SK-N-SH (cell line): ENCODE data around the gene ZNF331. TPM values are rescaled to one million over a fixed set of nuclear protein-coding genes. Genes with fewer than 3 reads are reported as not detected.

Experiments used
- CTCF ChIA-PET: fragments of 300-600, 350-600 bp; formaldehyde crosslinking; extraction: SDS; loops from one replicate; lab custom pipeline; 2021; lab: Yijun Ruan, JAX
- POLR2A ChIA-PET: fragments of 350-600 bp; sonication (Branson Sonifier 250); formaldehyde crosslinking; extraction: SDS; loops from one replicate; lab custom pipeline; 2020; ENCODE audit warnings: antibody characterized with exemption, inconsistent platforms; lab: Yijun Ruan, JAX
- DNase-seq: peaks from one replicate; pipeline ENCODE4 v3.0.0; 2012
- H2AFZ ChIP-seq: fragments of 200-600 bp; sonication (generic); 2 replicates; pipeline ENCODE4 v1.8.1; 2016; ENCODE audit warnings: antibody characterized with exemption, mild to moderate bottlenecking, low read depth
- H3F3A ChIP-seq: fragments of 200-600 bp; sonication (generic); replicated peaks from 2 replicates; pipeline ENCODE3; 2016; ENCODE audit warnings: antibody characterized with exemption, mild to moderate bottlenecking; ENCODE audit not compliant: insufficient read depth
- H3K27ac ChIP-seq, 2 experiments: fragments of 200-500 bp in 1 of 2; fragments of 200-600 bp in 1 of 2; sonication (Bioruptor generic) in 1 of 2; sonication (generic), shearing (Covaris generic) in 1 of 2; 2 replicates each; pipeline versions ENCODE4 v1.5.1 to v1.6.1; 2014 to 2016; ENCODE audit warnings: low read depth in 2 of 2, inconsistent platforms in 1 of 2, low read length in 1 of 2, mild to moderate bottlenecking in 1 of 2, mixed read lengths in 1 of 2
- H3K27me3 ChIP-seq: fragments of 200-600 bp; sonication (generic), shearing (Covaris generic); 2 replicates; pipeline ENCODE4 v1.6.1; 2016; ENCODE audit warnings: mixed run types; ENCODE audit not compliant: insufficient read depth
- H3K36me3 ChIP-seq, 2 experiments: fragments of 200-500 bp in 1 of 2; fragments of 200-600 bp in 1 of 2; sonication (Bioruptor generic) in 1 of 2; sonication (generic) in 1 of 2; replicated peaks in 1 of 2; 2 replicates each; pipeline versions ENCODE3 to v1.5.1; 2014 to 2016; ENCODE audit warnings: low read length in 1 of 2, mild to moderate bottlenecking in 1 of 2; ENCODE audit not compliant: insufficient read depth in 2 of 2, control insufficient read depth in 1 of 2
- H3K4me1 ChIP-seq, 2 experiments: fragments of 200-500 bp in 1 of 2; fragments of 200-600 bp in 1 of 2; sonication (Bioruptor generic) in 1 of 2; sonication (generic), shearing (Covaris generic) in 1 of 2; 2 replicates each; pipeline versions ENCODE4 v1.5.1 to v1.6.1; 2014 to 2016; ENCODE audit warnings: low read depth in 1 of 2, low read length in 1 of 2, mixed run types in 1 of 2; ENCODE audit not compliant: insufficient read depth in 2 of 2, control insufficient read depth in 1 of 2
- H3K4me2 ChIP-seq: fragments of 200-600 bp; sonication (generic), shearing (Covaris generic); 2 replicates; pipeline ENCODE4 v1.6.1; 2017; ENCODE audit warnings: mixed run types
- H3K4me3 ChIP-seq, 2 experiments: fragments of 200-500 bp in 1 of 2; fragments of 200-600 bp in 1 of 2; sonication (Bioruptor generic) in 1 of 2; sonication (generic), shearing (Covaris generic) in 1 of 2; 2 replicates each; pipeline versions ENCODE4 v1.5.1 to v1.8.1; 2014 to 2016; ENCODE audit warnings: low read depth in 2 of 2, inconsistent platforms in 1 of 2, low read length in 1 of 2, mild to moderate bottlenecking in 1 of 2, mixed read lengths in 1 of 2, moderate library complexity in 1 of 2
- H3K79me2 ChIP-seq: fragments of 200-600 bp; sonication (generic); 2 replicates; pipeline ENCODE4 v1.8.1; 2017; ENCODE audit warnings: mild to moderate bottlenecking; ENCODE audit not compliant: insufficient read depth
- H3K9ac ChIP-seq: fragments of 200-600 bp; sonication (generic); 2 replicates; pipeline ENCODE4 v1.6.1; 2017; ENCODE audit warnings: mixed run types
- H3K9me2 ChIP-seq: fragments of 200-600 bp; sonication (generic); 2 replicates; pipeline ENCODE4 v1.6.1; 2017; ENCODE audit warnings: mixed run types
- H3K9me3 ChIP-seq: fragments of 200-600 bp; sonication (generic); 2 replicates; pipeline ENCODE4 v1.6.1; 2017; ENCODE audit warnings: mixed run types, mild to moderate bottlenecking, moderate library complexity
- H4K20me1 ChIP-seq: fragments of 200-600 bp; sonication (generic); 2 replicates; pipeline ENCODE4 v1.6.1; 2017; ENCODE audit warnings: mild to moderate bottlenecking, mixed run types; ENCODE audit not compliant: insufficient read depth
- CHD2 ChIP-seq: fragments of 150-350 bp; IDR thresholded peaks from 2 replicates; pipeline ENCODE4 v1.6.1; 2018; ENCODE audit warnings: low read length; ENCODE audit not compliant: partially characterized antibody
- ELF1 ChIP-seq: IDR thresholded peaks from 2 replicates; pipeline ENCODE4 v1.4.0; 2012
- FOXJ3 ChIP-seq: sonication (generic); formaldehyde crosslinking; IDR thresholded peaks from 2 replicates; pipeline ENCODE4 v1.5.1; 2020; ENCODE audit warnings: mild to moderate bottlenecking, missing genetic modification reagents
- GABPA ChIP-seq: IDR thresholded peaks from 2 replicates; pipeline ENCODE4 v1.4.0; 2012; ENCODE audit warnings: low read depth, mild to moderate bottlenecking
- JUND ChIP-seq: IDR thresholded peaks from 2 replicates; pipeline ENCODE4 v1.4.0; 2012
- NFIC ChIP-seq: IDR thresholded peaks from 2 replicates; pipeline ENCODE4 v1.4.0; 2012; ENCODE audit warnings: borderline replicate concordance
- NRF1 ChIP-seq: IDR thresholded peaks from 2 replicates; pipeline ENCODE4 v1.6.1; 2012; ENCODE audit warnings: low read depth, mild to moderate bottlenecking, low read length
- RAD21 ChIP-seq: IDR thresholded peaks from 2 replicates; pipeline ENCODE4 v1.6.1; 2012; ENCODE audit warnings: mild to moderate bottlenecking, low read length
- RFX5 ChIP-seq: IDR thresholded peaks from 2 replicates; pipeline ENCODE4 v1.6.1; 2012; ENCODE audit warnings: mild to moderate bottlenecking, improper control_type of control experiment, low read length
- RXRA ChIP-seq: IDR thresholded peaks from 2 replicates; pipeline ENCODE4 v1.4.0; 2012; ENCODE audit warnings: low read depth, mild to moderate bottlenecking, borderline replicate concordance
- TAF1 ChIP-seq: IDR thresholded peaks from 2 replicates; pipeline ENCODE4 v1.6.1; 2012; ENCODE audit warnings: low read depth, mild to moderate bottlenecking, low read length, moderate library complexity, borderline replicate concordance
- TEAD4 ChIP-seq: IDR thresholded peaks from 2 replicates; pipeline ENCODE4 v1.4.0; 2012; ENCODE audit warnings: mild to moderate bottlenecking, borderline replicate concordance; ENCODE audit not compliant: insufficient read depth
- WGBS: methylation state at CpG from one replicate; pipeline ENCODE4 v1.1.6; 2017; ENCODE audit warnings: low lambda C conversion rate; 5-methylcytosine and 5-hydroxymethylcytosine counted together
- polyA plus RNA-seq, 3 experiments: library from polyadenylated mRNA; depleted of rRNA; stranded (reverse); fragments of >200 nt; gene quantifications; 2 replicates each; pipeline ENCODE4 v1.2.3, GENCODE V29; 2012
- TF ChIP-seq, protein P1 (sequence below): IDR thresholded peaks from 2 replicates; pipeline ENCODE4 v1.4.0; 2012; ENCODE audit warnings: low read depth, borderline replicate concordance
- TF ChIP-seq, protein P2 (sequence below): IDR thresholded peaks from 2 replicates; pipeline ENCODE4 v1.4.0; 2012; ENCODE audit warnings: low read depth
- TF ChIP-seq, protein P3 (sequence below): IDR thresholded peaks from 2 replicates; pipeline ENCODE4 v1.6.1; 2012; ENCODE audit warnings: mild to moderate bottlenecking, low read depth, low read length, moderate library complexity
- TF ChIP-seq, protein P4 (sequence below): fragments of 150-350 bp; IDR thresholded peaks from 2 replicates; pipeline ENCODE4 v1.6.1; 2016; ENCODE audit warnings: mild to moderate bottlenecking, low read depth, low read length

ZNF331 gene
- polyA plus RNA-seq, 1 of the 3 experiments (the other 2 are of a cell fraction): 7.2 TPM

DNA sequence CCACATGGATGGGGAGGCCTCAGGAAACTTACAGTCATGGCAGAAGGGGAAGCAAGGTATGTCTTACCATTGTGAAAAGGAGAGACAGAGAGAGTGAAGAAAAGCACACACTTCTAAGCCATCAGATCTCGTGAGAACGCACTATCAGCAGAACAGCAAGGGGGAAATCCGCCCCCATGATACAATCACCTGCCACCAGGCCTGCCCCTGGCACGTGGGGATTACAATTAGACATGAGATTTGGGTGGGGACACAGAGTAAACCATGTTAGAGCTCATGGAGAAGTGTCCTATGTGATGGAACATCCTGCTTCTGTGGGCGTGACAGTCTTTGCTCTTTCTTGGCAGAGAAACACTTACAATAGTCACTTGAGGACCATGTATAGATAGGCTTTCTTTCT is 28.1 kb upstream of the ZNF331 start:
- H3K79me2 ChIP-seq: no peaks in the 10 kb centered on the region
- no peak overlapping the region for H2AFZ ChIP-seq
- H3K4me1 ChIP-seq: peaks cover 0 to 2% of the 10 kb centered on the region in 2 experiments; a peak in 1 of 4 replicates
- TF ChIP-seq TAF1: no peak
- no peak for TF ChIP-seq GABPA
- TF ChIP-seq, protein P1, sequence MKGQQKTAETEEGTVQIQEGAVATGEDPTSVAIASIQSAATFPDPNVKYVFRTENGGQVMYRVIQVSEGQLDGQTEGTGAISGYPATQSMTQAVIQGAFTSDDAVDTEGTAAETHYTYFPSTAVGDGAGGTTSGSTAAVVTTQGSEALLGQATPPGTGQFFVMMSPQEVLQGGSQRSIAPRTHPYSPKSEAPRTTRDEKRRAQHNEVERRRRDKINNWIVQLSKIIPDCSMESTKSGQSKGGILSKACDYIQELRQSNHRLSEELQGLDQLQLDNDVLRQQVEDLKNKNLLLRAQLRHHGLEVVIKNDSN: no peak
- TF ChIP-seq, protein P2, sequence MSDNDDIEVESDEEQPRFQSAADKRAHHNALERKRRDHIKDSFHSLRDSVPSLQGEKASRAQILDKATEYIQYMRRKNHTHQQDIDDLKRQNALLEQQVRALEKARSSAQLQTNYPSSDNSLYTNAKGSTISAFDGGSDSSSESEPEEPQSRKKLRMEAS: no peak
- no peak for TF ChIP-seq RXRA
- TF ChIP-seq RAD21: no peak
- no peak for TF ChIP-seq NRF1
- TF ChIP-seq RFX5: no peak
- TF ChIP-seq, protein P3, sequence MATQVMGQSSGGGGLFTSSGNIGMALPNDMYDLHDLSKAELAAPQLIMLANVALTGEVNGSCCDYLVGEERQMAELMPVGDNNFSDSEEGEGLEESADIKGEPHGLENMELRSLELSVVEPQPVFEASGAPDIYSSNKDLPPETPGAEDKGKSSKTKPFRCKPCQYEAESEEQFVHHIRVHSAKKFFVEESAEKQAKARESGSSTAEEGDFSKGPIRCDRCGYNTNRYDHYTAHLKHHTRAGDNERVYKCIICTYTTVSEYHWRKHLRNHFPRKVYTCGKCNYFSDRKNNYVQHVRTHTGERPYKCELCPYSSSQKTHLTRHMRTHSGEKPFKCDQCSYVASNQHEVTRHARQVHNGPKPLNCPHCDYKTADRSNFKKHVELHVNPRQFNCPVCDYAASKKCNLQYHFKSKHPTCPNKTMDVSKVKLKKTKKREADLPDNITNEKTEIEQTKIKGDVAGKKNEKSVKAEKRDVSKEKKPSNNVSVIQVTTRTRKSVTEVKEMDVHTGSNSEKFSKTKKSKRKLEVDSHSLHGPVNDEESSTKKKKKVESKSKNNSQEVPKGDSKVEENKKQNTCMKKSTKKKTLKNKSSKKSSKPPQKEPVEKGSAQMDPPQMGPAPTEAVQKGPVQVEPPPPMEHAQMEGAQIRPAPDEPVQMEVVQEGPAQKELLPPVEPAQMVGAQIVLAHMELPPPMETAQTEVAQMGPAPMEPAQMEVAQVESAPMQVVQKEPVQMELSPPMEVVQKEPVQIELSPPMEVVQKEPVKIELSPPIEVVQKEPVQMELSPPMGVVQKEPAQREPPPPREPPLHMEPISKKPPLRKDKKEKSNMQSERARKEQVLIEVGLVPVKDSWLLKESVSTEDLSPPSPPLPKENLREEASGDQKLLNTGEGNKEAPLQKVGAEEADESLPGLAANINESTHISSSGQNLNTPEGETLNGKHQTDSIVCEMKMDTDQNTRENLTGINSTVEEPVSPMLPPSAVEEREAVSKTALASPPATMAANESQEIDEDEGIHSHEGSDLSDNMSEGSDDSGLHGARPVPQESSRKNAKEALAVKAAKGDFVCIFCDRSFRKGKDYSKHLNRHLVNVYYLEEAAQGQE: no peak
- no peak for TF ChIP-seq JUND
- no peak for TF ChIP-seq NFIC
- no peak for TF ChIP-seq CHD2
- H3F3A ChIP-seq: no peaks in the 10 kb centered on the region
- H3K4me2 ChIP-seq: no peak overlapping the region
- CTCF ChIA-PET: interaction anchor here (1.9 kb wide), 1 partner anchor 85 kb away, joined by 9 read pairs; no protein-coding TSS in a partner anchor
- H3K27me3 ChIP-seq: no peaks in the 10 kb centered on the region
- POLR2A ChIA-PET: no interaction called here
- no peak overlapping the region for H3K27ac ChIP-seq
- 24% methylated on average over 5 of the region's 5 CpGs for WGBS
- H4K20me1 ChIP-seq: no peaks in the 10 kb centered on the region
- no peaks in the 10 kb centered on the region for H3K9me3 ChIP-seq
- H3K9ac ChIP-seq: no peak overlapping the region
- no peak overlapping the region for H3K4me3 ChIP-seq
- H3K9me2 ChIP-seq: no peaks in the 10 kb centered on the region
- DNase-seq: no peak
- H3K36me3 ChIP-seq: no peaks in the 10 kb centered on the region

DNA sequence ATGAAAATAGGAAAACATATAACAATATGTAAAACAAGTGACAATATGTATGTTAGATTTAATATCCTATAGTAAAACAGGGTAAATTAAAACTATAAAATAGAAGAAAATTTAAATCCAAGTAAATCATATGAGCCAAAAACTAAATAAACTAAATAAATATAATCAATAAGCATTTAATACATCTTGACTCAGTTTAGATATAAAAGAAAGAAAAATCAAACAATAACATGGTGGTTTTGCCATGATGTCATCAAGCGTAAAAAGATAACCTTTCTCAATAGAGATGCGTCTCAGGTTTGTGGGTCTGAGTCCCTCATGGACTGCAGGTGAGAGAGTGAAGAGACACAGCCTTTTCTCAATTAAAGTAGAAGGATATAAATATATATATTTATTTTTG is 26.6 kb upstream of the ZNF331 start:
- DNase-seq: no peak
- Histone ChIP-seq H3K9ac (no peak overlapping the region), H3K27me3 (no peaks in the 10 kb centered on the region), H2AFZ (no peak overlapping the region), H3K4me1 (no peaks in the 10 kb centered on the region; a peak in 1 of 4 replicates), H3K4me2 (no peak overlapping the region), H3F3A (no peaks in the 10 kb centered on the region)
- POLR2A ChIA-PET: no interaction called here
- no peak for TF ChIP-seq RFX5
- TF ChIP-seq, protein P4, sequence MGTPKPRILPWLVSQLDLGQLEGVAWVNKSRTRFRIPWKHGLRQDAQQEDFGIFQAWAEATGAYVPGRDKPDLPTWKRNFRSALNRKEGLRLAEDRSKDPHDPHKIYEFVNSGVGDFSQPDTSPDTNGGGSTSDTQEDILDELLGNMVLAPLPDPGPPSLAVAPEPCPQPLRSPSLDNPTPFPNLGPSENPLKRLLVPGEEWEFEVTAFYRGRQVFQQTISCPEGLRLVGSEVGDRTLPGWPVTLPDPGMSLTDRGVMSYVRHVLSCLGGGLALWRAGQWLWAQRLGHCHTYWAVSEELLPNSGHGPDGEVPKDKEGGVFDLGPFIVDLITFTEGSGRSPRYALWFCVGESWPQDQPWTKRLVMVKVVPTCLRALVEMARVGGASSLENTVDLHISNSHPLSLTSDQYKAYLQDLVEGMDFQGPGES: no peak
- TF ChIP-seq ELF1: no peak
- no peak for TF ChIP-seq TEAD4
- no peak for TF ChIP-seq FOXJ3 (CRISPR knock-in tag)
- TF ChIP-seq, all 33 proteins: peak for 0
- Histone ChIP-seq H3K79me2 (no peaks in the 10 kb centered on the region), H3K9me2 (no peaks in the 10 kb centered on the region), H3K4me3 (no peak overlapping the region), H3K27ac (no peak overlapping the region), H3K9me3 (no peaks in the 10 kb centered on the region), H3K36me3 (no peaks in the 10 kb centered on the region), H4K20me1 (no peaks in the 10 kb centered on the region)
- WGBS: 74% methylated on average over 2 of the region's 2 CpGs
- CTCF ChIA-PET: interaction anchor here (1.0 to 1.5 kb wide), 5 partner anchors 9 to 235 kb away, joined by 3 to 7 read pairs (median 3); partner anchors contain the start of gene ZNF761
